Osteoblast (primary cell): ENCODE measurements around the gene MOB3C. TPM values are rescaled to one million over a fixed set of nuclear protein-coding genes. Genes with fewer than 3 reads are reported as not detected.
"Not testable (repeated sequence)": the region's sequence is repeated elsewhere in the genome, so short reads cannot be mapped to it uniquely, and the experiment has no call there.

Experiments
- DNase-seq: peaks from one replicate; pipeline ENCODE4 v3.0.0; 2011; ENCODE audit warnings: low spot score, mixed read lengths; ENCODE audit not compliant: insufficient read length; ENCODE audit errors: missing footprints
- H2AFZ ChIP-seq: 2 replicates; pipeline ENCODE4 v1.6.0; 2011; ENCODE audit warnings: mild to moderate bottlenecking, low read length
- H3K27ac ChIP-seq: 2 replicates; pipeline ENCODE4 v1.5.1; 2011; ENCODE audit warnings: mild to moderate bottlenecking, low read depth, low read length, moderate library complexity
- H3K27me3 ChIP-seq: 2 replicates; pipeline ENCODE4 v1.6.0; 2012; ENCODE audit warnings: mild to moderate bottlenecking, control low read depth, inconsistent platforms, low read length, moderate library complexity; ENCODE audit not compliant: insufficient read depth
- H3K36me3 ChIP-seq: 2 replicates; pipeline ENCODE4 v1.5.1; 2011; ENCODE audit warnings: mild to moderate bottlenecking, low read length, control low read depth, moderate library complexity; ENCODE audit not compliant: insufficient read depth
- H3K4me1 ChIP-seq: 2 replicates; pipeline ENCODE4 v1.5.1; 2011; ENCODE audit warnings: mild to moderate bottlenecking, low read length, control low read depth, moderate library complexity; ENCODE audit not compliant: insufficient read depth
- H3K4me2 ChIP-seq: 2 replicates; pipeline ENCODE4 v1.6.0; 2011; ENCODE audit warnings: mild to moderate bottlenecking, low read length; ENCODE audit not compliant: insufficient read depth
- H3K4me3 ChIP-seq: fragments of 200-600 bp; sonication (generic); 3 replicates; pipeline ENCODE4 v1.5.1; 2012; ENCODE audit warnings: mild to moderate bottlenecking, low read length, inconsistent platforms; ENCODE audit not compliant: insufficient read depth
- H3K79me2 ChIP-seq: 2 replicates; pipeline ENCODE4 v1.6.0; 2012; ENCODE audit warnings: mild to moderate bottlenecking, low read length, control low read depth, inconsistent platforms; ENCODE audit not compliant: insufficient read depth
- H3K9me3 ChIP-seq: 2 replicates; pipeline ENCODE4 v1.5.1; 2011; ENCODE audit warnings: low read depth, low read length, control low read depth
- H4K20me1 ChIP-seq: 2 replicates; pipeline ENCODE4 v1.6.0; 2012; ENCODE audit warnings: mild to moderate bottlenecking, low read length, control low read depth; ENCODE audit not compliant: insufficient read depth
- CTCF ChIP-seq: IDR thresholded peaks from 2 replicates; pipeline ENCODE4 v1.5.1; 2011; ENCODE audit warnings: mild to moderate bottlenecking, low read depth, low read length, moderate library complexity; ENCODE audit errors: extremely low read depth
- total RNA-seq: library from RNA; depleted of rRNA; stranded (reverse); fragments of >200 nt; gene quantifications from 2 replicates; pipeline ENCODE4 v1.2.3, GENCODE V29; 2012

MOB3C gene
- total RNA-seq, 1 donor, result 8.7 TPM

DNA sequence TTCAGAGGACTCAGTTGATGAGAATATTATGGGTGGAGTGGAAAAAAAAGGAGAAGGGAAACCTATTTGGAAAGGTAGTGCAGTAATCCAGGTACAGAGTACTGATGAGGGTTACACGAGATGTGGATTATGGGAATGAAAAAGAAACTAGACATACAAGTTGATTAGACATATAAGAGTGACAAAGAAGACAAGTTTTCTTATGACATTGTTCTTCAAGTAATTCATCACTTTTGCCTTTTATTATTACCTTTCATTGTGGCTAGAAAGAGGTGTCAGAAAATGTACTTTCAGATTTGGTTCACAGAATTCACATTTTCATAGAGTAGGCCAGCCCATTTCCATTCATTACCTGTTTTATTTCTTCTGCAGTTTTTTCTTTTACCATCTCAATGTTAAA is 41.2 kb upstream of the MOB3C start:
- H2AFZ ChIP-seq, result no peak overlapping the region
- peaks cover 27% of the 10 kb centered on the region for H3K36me3 ChIP-seq
- no peak overlapping the region for H3K4me3 ChIP-seq
- no peaks in the 10 kb centered on the region for H3K27me3 ChIP-seq
- H3K4me1 ChIP-seq, result no peaks in the 10 kb centered on the region
- H3K79me2 ChIP-seq, result no peaks in the 10 kb centered on the region
- TF ChIP-seq CTCF, result no peak
- no peak for DNase-seq
- H4K20me1 ChIP-seq, result no peaks in the 10 kb centered on the region
- H3K9me3 ChIP-seq, result no peaks in the 10 kb centered on the region
- H3K27ac ChIP-seq, result no peak overlapping the region
- H3K4me2 ChIP-seq, result no peak overlapping the region

GRCh38 chr1:46656643-46657042 is 40.0 kb upstream of the MOB3C start:
- no peak for TF ChIP-seq CTCF
- H3K27me3 ChIP-seq, result no peaks in the 10 kb centered on the region
- H3K9me3 ChIP-seq, result no peaks in the 10 kb centered on the region
- no peak overlapping the region for H3K4me2 ChIP-seq
- no peak overlapping the region for H2AFZ ChIP-seq
- peaks cover 35% of the 10 kb centered on the region for H3K36me3 ChIP-seq
- H3K79me2 ChIP-seq, result no peaks in the 10 kb centered on the region
- no peak for DNase-seq
- no peaks in the 10 kb centered on the region for H4K20me1 ChIP-seq
- no peak overlapping the region for H3K4me3 ChIP-seq
- no peaks in the 10 kb centered on the region for H3K4me1 ChIP-seq
- no peak overlapping the region for H3K27ac ChIP-seq

GRCh38 chr1:46655848-46656247 is 39.2 kb upstream of the MOB3C start:
- Histone ChIP-seq H3K27me3 (no peaks in the 10 kb centered on the region), H4K20me1 (no peaks in the 10 kb centered on the region)
- no peak for TF ChIP-seq CTCF

DNA sequence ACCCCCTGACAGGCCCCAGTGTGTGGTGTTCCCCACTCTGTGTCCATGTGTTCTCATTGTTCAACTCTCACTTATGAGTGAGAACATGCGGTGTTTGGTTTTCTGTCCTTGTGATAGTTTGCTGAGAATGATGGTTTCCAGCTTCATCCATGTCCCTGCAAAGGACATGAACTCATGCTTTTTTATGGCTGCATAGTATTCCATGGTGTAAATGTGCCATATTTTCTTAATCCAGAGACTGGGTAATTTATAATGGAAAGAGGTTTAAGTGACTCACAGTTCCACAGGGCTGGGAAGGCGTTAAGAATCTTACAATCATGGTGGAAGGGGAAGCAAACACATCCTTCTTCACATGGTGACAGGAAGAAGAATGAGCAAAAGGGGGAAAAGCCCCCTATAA is 38.1 kb upstream of the MOB3C start:
- peaks cover 42% of the 10 kb centered on the region for H3K36me3 ChIP-seq
- H3K4me2 ChIP-seq, H2AFZ ChIP-seq, H3K79me2 ChIP-seq, DNase-seq, H4K20me1 ChIP-seq, H3K4me3 ChIP-seq, H3K27me3 ChIP-seq, H3K9me3 ChIP-seq, H3K4me1 ChIP-seq, H3K27ac ChIP-seq: not testable (repeated sequence)

More at GRCh38 chr1:46655848-46656247, 39.2 kb upstream of the MOB3C start:
- H3K4me3 ChIP-seq, result no peak overlapping the region
- H3K27ac ChIP-seq, result no peak overlapping the region
- DNase-seq, result no peak
- no peaks in the 10 kb centered on the region for H3K79me2 ChIP-seq
- peaks cover 35% of the 10 kb centered on the region for H3K36me3 ChIP-seq
- H2AFZ ChIP-seq, result no peak overlapping the region
- no peaks in the 10 kb centered on the region for H3K4me1 ChIP-seq
- no peak overlapping the region for H3K4me2 ChIP-seq
- H3K9me3 ChIP-seq, result no peaks in the 10 kb centered on the region
